ENCODE measurements around the gene VAV3. TPM values are rescaled to one million over a fixed set of nuclear protein-coding genes. Genes with fewer than 3 reads are reported as not detected.

The VAV3 gene
- total RNA-seq, 4 donors from 2014 or later = 44.1 to 123 (median 111) TPM

DNA sequence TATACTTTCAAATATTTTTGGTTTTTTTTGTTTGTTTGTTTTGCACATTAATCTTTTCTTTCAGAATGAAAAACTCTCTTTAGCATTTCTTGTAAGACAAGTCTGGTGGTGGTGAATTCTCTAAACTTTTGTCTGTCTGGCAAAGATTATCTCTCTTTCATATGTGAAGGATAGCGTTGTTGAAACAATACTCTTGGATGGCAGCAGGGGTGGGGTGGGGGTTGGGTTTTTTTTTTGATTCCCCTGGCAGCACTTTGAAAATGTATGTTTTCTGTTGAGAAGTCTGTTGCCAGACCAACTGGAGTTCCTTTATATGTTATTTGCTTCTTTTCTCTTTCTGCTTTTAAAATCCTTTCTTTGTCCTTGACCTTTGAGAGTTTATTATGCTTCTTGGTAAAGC is 160.2 kb downstream of the VAV3 start:
- H3K27me3 ChIP-seq = no peaks in the 10 kb centered on the region
- no peak for DNase-seq
- H3K4me3 ChIP-seq = no peak overlapping the region
- H3K9me3 ChIP-seq = no peaks in the 10 kb centered on the region
- H3K36me3 ChIP-seq = no peaks in the 10 kb centered on the region
- intact Hi-C loops (cut with DNase I; ENCODE audit: low total_unique reads) = no loop called here
- no peaks in the 10 kb centered on the region for H3K4me1 ChIP-seq
- no peak overlapping the region for H3K27ac ChIP-seq
- TF ChIP-seq, protein P1, sequence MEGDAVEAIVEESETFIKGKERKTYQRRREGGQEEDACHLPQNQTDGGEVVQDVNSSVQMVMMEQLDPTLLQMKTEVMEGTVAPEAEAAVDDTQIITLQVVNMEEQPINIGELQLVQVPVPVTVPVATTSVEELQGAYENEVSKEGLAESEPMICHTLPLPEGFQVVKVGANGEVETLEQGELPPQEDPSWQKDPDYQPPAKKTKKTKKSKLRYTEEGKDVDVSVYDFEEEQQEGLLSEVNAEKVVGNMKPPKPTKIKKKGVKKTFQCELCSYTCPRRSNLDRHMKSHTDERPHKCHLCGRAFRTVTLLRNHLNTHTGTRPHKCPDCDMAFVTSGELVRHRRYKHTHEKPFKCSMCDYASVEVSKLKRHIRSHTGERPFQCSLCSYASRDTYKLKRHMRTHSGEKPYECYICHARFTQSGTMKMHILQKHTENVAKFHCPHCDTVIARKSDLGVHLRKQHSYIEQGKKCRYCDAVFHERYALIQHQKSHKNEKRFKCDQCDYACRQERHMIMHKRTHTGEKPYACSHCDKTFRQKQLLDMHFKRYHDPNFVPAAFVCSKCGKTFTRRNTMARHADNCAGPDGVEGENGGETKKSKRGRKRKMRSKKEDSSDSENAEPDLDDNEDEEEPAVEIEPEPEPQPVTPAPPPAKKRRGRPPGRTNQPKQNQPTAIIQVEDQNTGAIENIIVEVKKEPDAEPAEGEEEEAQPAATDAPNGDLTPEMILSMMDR (IDR thresholded peaks at IDR 0.05) = no peak
- TF ChIP-seq POLR2AphosphoS5 (IDR thresholded peaks at IDR 0.05) (no peak), EP300 (IDR thresholded peaks at IDR 0.05; ENCODE audit: low read depth) (no peak), POLR2A (IDR thresholded peaks at IDR 0.05) (no peak)
- 58 to 100% methylated on average over 1 of the region's 1 CpG for WGBS, 2 donors (ENCODE audit: low coverage in 1 of 2)
- in situ Hi-C loops (cut with MboI; ENCODE audit: low pct_ligation_motif_present in 1 of 4, low pct_unique_long_range_greater_than_20kb in 1 of 4, low sequenced_read_pairs in 3 of 4) = no loop called here

DNA sequence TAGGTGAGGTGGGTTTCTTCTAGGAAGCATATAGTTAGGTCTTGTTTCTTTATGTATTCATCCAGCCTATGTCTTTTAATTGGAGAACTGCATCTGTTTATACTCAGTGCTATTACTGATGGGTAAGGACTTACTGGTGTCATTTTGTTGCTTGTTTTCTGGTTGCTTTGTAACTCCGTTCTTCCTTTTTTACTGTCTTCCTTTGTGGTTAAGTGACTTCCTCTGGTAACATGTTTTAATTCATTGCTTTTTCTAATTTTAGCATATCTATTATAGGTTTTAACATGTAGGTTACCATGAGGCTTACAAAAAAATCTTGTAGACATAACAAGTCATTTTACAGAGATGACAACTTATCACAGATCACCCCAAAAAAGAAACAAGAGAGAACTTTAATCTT is 160.8 kb downstream of the VAV3 start:
- Histone ChIP-seq H3K27ac (no peak overlapping the region), H3K4me3 (no peak overlapping the region), H3K36me3 (no peaks in the 10 kb centered on the region), H3K27me3 (no peaks in the 10 kb centered on the region), H3K4me1 (no peaks in the 10 kb centered on the region), H3K9me3 (no peaks in the 10 kb centered on the region)
- DNase-seq = no peak
- intact Hi-C loops (cut with DNase I; ENCODE audit: low total_unique reads) = no loop called here
- TF ChIP-seq, protein P1 (IDR thresholded peaks at IDR 0.05) = no peak
- no peak for TF ChIP-seq EP300 (IDR thresholded peaks at IDR 0.05; ENCODE audit: low read depth)
- no peak for TF ChIP-seq POLR2A (IDR thresholded peaks at IDR 0.05)
- no peak for TF ChIP-seq POLR2AphosphoS5 (IDR thresholded peaks at IDR 0.05)
- in situ Hi-C loops (cut with MboI; ENCODE audit: low pct_ligation_motif_present in 1 of 4, low pct_unique_long_range_greater_than_20kb in 1 of 4, low sequenced_read_pairs in 3 of 4) = no loop called here
- WGBS, 2 donors (ENCODE audit: low coverage in 1 of 2) = 50% methylated on average over 1 of the region's 1 CpG

DNA sequence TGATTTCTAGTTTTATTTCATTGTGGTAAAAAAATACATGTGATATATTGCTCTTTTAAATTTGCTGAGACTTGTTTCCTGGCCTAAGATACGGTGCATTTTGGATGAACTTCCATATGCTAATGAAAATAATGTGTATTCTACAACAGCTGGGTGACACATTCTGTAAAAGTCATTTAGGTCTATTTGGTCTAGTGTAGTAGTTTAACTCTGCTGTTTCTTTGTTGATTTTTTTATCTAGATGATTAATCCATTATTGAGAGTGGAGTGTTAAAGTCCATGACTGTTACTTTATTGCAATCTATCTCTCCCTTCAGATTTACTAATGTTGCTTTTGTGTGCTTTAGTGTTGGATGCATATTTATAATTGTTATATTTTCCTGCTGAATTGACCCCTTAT is 161.4 kb downstream of the VAV3 start:
- in situ Hi-C loops (cut with MboI; ENCODE audit: low pct_ligation_motif_present in 1 of 4, low pct_unique_long_range_greater_than_20kb in 1 of 4, low sequenced_read_pairs in 3 of 4) = no loop called here
- DNase-seq = no peak
- TF ChIP-seq, protein P1 (IDR thresholded peaks at IDR 0.05) = no peak
- H3K27me3 ChIP-seq = no peaks in the 10 kb centered on the region
- WGBS, 2 donors (ENCODE audit: low coverage in 1 of 2) = 50 to 67% methylated on average over 1 of the region's 1 CpG
- H3K27ac ChIP-seq = no peak overlapping the region
- no peaks in the 10 kb centered on the region for H3K9me3 ChIP-seq
- no peaks in the 10 kb centered on the region for H3K36me3 ChIP-seq
- no peak overlapping the region for H3K4me3 ChIP-seq
- intact Hi-C loops (cut with DNase I; ENCODE audit: low total_unique reads) = no loop called here
- no peaks in the 10 kb centered on the region for H3K4me1 ChIP-seq

DNA sequence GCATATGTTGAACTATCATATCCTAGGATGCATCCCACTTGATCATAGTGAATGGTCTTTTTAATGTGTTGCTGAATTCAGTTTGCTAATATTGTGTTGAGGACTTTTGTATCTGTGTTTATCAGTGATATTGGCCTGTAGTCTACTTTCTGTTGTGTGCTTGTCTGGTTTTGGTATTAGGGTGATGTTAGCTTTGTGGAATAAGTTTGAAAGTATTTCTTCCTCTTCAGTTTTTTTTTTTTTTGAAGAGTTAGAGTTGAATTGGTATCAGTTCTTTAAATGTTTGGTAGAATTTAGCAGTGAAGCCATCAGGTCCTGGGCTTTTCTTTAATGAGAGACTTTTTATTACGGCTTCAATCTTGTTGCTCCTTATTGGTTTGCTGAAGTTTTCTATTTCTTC is 162.3 kb downstream of the VAV3 start:
- intact Hi-C loops (cut with DNase I; ENCODE audit: low total_unique reads) (no loop called here), in situ Hi-C loops (cut with MboI; ENCODE audit: low pct_ligation_motif_present in 1 of 4, low pct_unique_long_range_greater_than_20kb in 1 of 4, low sequenced_read_pairs in 3 of 4) (no loop called here)
- Histone ChIP-seq H3K4me3 (no peak overlapping the region), H3K4me1 (no peaks in the 10 kb centered on the region), H3K27ac (no peak overlapping the region), H3K36me3 (no peaks in the 10 kb centered on the region), H3K27me3 (no peaks in the 10 kb centered on the region), H3K9me3 (no peaks in the 10 kb centered on the region)
- TF ChIP-seq, protein P1 (IDR thresholded peaks at IDR 0.05) = no peak
- TF ChIP-seq POLR2AphosphoS5 (IDR thresholded peaks at IDR 0.05) (no peak), POLR2A (IDR thresholded peaks at IDR 0.05) (no peak), EP300 (IDR thresholded peaks at IDR 0.05; ENCODE audit: low read depth) (no peak)
- 79 to 92% methylated on average over 1 of the region's 1 CpG for WGBS, 2 donors (ENCODE audit: low coverage in 1 of 2)
- DNase-seq = no peak

All from transverse colon (tissue), 4 donors.